ENCODE measurements around the gene ATRN. TPM values are rescaled to one million over a fixed set of nuclear protein-coding genes. Genes with fewer than 3 reads are reported as not detected.

Gene ATRN
- total RNA-seq, 1 donor from 2014 or later = 42.9 TPM

- DNase-seq = no peak
These were observed 189.6 kb downstream of the ATRN start for GRCh38 chr20:3660262-3661059.

- no peak for DNase-seq
These were observed 190.4 kb downstream of the ATRN start for GRCh38 chr20:3661060-3661813.

- DNase-seq = no peak
These were observed 191.2 kb downstream of the ATRN start for GRCh38 chr20:3661814-3662665.

GRCh38 chr20:3663031-3663701, 192.3 kb downstream of the ATRN start, which contains the start of gene GFRA4:
Gene GFRA4, minus strand, starts transcription at chr20:3663399. Its CDS starts 0 bp downstream, at chr20:3663399.
- DNase-seq = no peak

- DNase-seq = no peak
These were observed 193.0 kb downstream of the ATRN start for GRCh38 chr20:3663858-3664257.

- DNase-seq = no peak
These were observed 196.7 kb downstream of the ATRN start for GRCh38 chr20:3667434-3668037.

- no peak for DNase-seq
These were observed 199.0 kb downstream of the ATRN start for GRCh38 chr20:3669710-3670367.

GRCh38 chr20:3670511-3670910, 199.7 kb downstream of the ATRN start:
- DNase-seq = no peak

- DNase-seq = no peak
These were observed 200.1 kb downstream of the ATRN start for GRCh38 chr20:3670945-3671344.

GRCh38 chr20:3671986-3672546, 201.2 kb downstream of the ATRN start:
- no peak for DNase-seq

- DNase-seq = no peak
These were observed 201.8 kb downstream of the ATRN start for GRCh38 chr20:3672547-3673171.

GRCh38 chr20:3673221-3674070, 202.6 kb downstream of the ATRN start:
- DNase-seq = no peak

- no peak for DNase-seq
These were observed 203.6 kb downstream of the ATRN start for GRCh38 chr20:3674447-3674846.

- no peak for DNase-seq
These were observed 204.4 kb downstream of the ATRN start for GRCh38 chr20:3674995-3675900.

- DNase-seq = no peak
These were observed 206.9 kb downstream of the ATRN start for GRCh38 chr20:3677733-3678132.

- no peak for DNase-seq
These were observed 207.4 kb downstream of the ATRN start for GRCh38 chr20:3678198-3678597.

- DNase-seq = no peak
These were observed 208.3 kb downstream of the ATRN start for GRCh38 chr20:3678856-3679720.
